ENCODE results near the gene RNU6-9.
A peak's percentile ranks its signal among the peaks of the same experiment; 100 is the strongest.

GRCh38 chr19:867855-868457, 25.3 kb upstream of the RNU6-9 start:
- TF ChIP-seq POLR2A (IDR thresholded peaks at IDR 0.05): no peak
- TF ChIP-seq CTCF (IDR thresholded peaks at IDR 0.05 in 8 of 11, conservative IDR thresholded peaks at IDR 0.05 in 3 of 11): no peak
- TF ChIP-seq POLR2AphosphoS5 (IDR thresholded peaks at IDR 0.05): peak in 1 of 3 donors; percentile 49

All from spleen (tissue), 7 donors.